Smooth muscle cell (in vitro differentiated cells): Measurements from ENCODE around the gene EHD1. TPM values are rescaled to one million over a fixed set of nuclear protein-coding genes. Genes with fewer than 3 reads are reported as not detected.

Experiments
- DNase-seq: peaks from one replicate; lab custom pipeline; 2025; ENCODE audit not compliant: unreplicated experiment; lab: John Stamatoyannopoulos, UW
- H2AFZ ChIP-seq: fragments of 200-600 bp; sonication (generic); 2 replicates; pipeline ENCODE4 v1.6.0; 2016; ENCODE audit warnings: antibody characterized with exemption, low read depth, mild to moderate bottlenecking
- H3F3A ChIP-seq: fragments of 200-600 bp; sonication (generic); 2 replicates; pipeline ENCODE4 v1.6.0; 2017; ENCODE audit warnings: antibody characterized with exemption, low read depth
- H3K27ac ChIP-seq: fragments of 200-600 bp; sonication (generic); 2 replicates; pipeline ENCODE4 v1.5.1; 2016; ENCODE audit warnings: low read depth, mild to moderate bottlenecking
- H3K27me3 ChIP-seq: fragments of 200-600 bp; sonication (generic); 2 replicates; pipeline ENCODE4 v1.6.1; 2016; ENCODE audit warnings: low read depth, mild to moderate bottlenecking
- H3K36me3 ChIP-seq: fragments of 200-600 bp; sonication (generic); 2 replicates; pipeline ENCODE4 v1.5.1; 2016; ENCODE audit warnings: low read depth
- H3K4me1 ChIP-seq: fragments of 200-600 bp; sonication (generic); 2 replicates; pipeline ENCODE4 v1.5.1; 2016; ENCODE audit warnings: low read depth
- H3K4me2 ChIP-seq: fragments of 200-600 bp; sonication (generic); 2 replicates; pipeline ENCODE4 v1.6.0; 2016; ENCODE audit warnings: mild to moderate bottlenecking
- H3K4me3 ChIP-seq: fragments of 200-600 bp; sonication (generic); 2 replicates; pipeline ENCODE4 v1.5.1; 2016; ENCODE audit warnings: mild to moderate bottlenecking
- H3K79me2 ChIP-seq: fragments of 200-600 bp; sonication (generic); 2 replicates; pipeline ENCODE4 v1.6.0; 2016; ENCODE audit warnings: low read depth, mild to moderate bottlenecking
- H3K9ac ChIP-seq: fragments of 200-600 bp; sonication (generic); 2 replicates; pipeline ENCODE4 v1.6.0; 2016; ENCODE audit warnings: low read depth
- H3K9me3 ChIP-seq: fragments of 200-600 bp; sonication (generic); replicated peaks from 2 replicates; pipeline ENCODE4 v1.5.1; 2016; ENCODE audit warnings: low read depth
- H4K20me1 ChIP-seq: fragments of 200-600 bp; sonication (generic); 2 replicates; pipeline ENCODE4 v1.6.0; 2016; ENCODE audit warnings: low read depth
- WGBS: methylation state at CpG from one replicate; pipeline ENCODE4 v1.1.7; 2016; ENCODE audit warnings: low lambda C conversion rate; 5-methylcytosine and 5-hydroxymethylcytosine counted together
- polyA plus RNA-seq: library from polyadenylated mRNA; unstranded; fragments of >200 nt; fragmentation: Nextera tagmentation; extraction: Ambion mirVana; gene quantifications from 2 replicates; pipeline ENCODE4 v1.2.1, GENCODE V29; 2016
- total RNA-seq: library from RNA; depleted of rRNA; stranded (reverse); fragments of >200 nt; gene quantifications from 2 replicates; pipeline ENCODE4 v1.2.3, GENCODE V29; 2014
- TF ChIP-seq, protein P1 (sequence below): fragments of 200-600 bp; sonication (generic); IDR thresholded peaks from 2 replicates; pipeline ENCODE4 v1.5.1; 2017; ENCODE audit warnings: borderline replicate concordance, mild to moderate bottlenecking, antibody characterized with exemption; ENCODE audit not compliant: insufficient read depth, poor library complexity, severe bottlenecking

EHD1 gene
- total and polyA plus RNA-seq, 2 experiments from 2014 or later: 42.8 to 59.8 TPM

DNA sequence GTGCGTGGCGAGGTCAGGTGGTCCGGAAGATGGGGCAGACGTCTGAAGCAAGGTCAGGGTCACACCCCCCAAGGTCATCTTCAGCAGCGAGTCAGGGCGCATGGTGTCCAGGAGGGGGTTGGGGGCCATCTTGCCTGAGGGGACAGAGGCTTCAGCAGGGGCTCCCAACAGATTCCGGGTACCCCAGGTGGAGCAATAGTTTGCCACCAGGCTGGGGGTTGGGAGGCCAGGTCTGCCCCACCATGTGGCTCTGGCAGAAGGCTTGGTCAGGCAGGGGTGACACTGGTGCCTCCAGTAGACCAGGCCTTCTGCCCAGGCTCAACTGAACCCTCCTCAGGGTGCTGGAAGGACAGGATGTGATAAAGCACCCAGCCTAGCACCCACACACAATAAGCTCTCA lies 32.7 kb upstream of the EHD1 start:
- H3F3A ChIP-seq: no peaks in the 10 kb centered on the region
- no peaks in the 10 kb centered on the region for H3K27me3 ChIP-seq
- no peak overlapping the region for H3K9ac ChIP-seq
- 100% methylated on average over 7 of the region's 7 CpGs for WGBS
- H3K27ac ChIP-seq: no peak overlapping the region
- H3K4me2 ChIP-seq: no peak overlapping the region
- peaks cover 11% of the 10 kb centered on the region for H3K79me2 ChIP-seq
- peaks cover 4% of the 10 kb centered on the region for H3K4me1 ChIP-seq
- no peaks in the 10 kb centered on the region for H4K20me1 ChIP-seq
- H2AFZ ChIP-seq: no peak overlapping the region
- no peak for DNase-seq
- no peak overlapping the region for H3K4me3 ChIP-seq
- H3K36me3 ChIP-seq: no peaks in the 10 kb centered on the region
- no peaks in the 10 kb centered on the region for H3K9me3 ChIP-seq
- TF ChIP-seq, protein P1, sequence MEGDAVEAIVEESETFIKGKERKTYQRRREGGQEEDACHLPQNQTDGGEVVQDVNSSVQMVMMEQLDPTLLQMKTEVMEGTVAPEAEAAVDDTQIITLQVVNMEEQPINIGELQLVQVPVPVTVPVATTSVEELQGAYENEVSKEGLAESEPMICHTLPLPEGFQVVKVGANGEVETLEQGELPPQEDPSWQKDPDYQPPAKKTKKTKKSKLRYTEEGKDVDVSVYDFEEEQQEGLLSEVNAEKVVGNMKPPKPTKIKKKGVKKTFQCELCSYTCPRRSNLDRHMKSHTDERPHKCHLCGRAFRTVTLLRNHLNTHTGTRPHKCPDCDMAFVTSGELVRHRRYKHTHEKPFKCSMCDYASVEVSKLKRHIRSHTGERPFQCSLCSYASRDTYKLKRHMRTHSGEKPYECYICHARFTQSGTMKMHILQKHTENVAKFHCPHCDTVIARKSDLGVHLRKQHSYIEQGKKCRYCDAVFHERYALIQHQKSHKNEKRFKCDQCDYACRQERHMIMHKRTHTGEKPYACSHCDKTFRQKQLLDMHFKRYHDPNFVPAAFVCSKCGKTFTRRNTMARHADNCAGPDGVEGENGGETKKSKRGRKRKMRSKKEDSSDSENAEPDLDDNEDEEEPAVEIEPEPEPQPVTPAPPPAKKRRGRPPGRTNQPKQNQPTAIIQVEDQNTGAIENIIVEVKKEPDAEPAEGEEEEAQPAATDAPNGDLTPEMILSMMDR: no peak

DNA sequence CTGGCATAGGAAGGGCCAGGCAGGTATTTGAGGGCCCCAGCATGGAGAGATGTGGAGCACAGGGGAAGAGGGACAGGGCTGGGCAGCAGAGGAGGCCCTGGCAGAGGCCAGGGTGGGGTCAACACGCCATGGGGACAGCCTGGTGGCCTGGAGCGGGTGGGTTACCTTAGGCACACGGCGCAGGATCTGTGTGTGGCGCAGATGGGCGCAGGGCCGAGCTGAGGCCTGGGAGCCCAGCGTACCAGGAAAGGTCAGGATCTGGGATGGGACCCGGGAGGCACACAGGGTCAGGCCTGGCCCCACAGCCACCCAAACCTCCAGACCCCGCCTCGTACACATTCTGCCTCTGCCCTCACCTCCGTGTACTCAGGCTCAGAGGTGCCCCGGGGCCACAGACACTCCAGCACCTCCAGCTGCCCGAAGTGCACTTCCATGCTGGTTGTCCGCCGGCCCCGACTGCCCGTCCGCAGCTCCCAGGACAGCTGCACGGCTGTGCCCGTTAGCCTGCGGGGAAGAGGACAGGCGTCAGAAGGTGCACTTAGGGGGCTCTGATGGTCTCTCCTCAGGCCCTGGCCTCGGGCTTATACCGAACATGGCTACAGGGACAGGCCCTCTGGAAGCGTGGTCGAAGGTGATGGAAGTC lies 32.2 kb upstream of the EHD1 start:
- no peaks in the 10 kb centered on the region for H3K36me3 ChIP-seq
- H3K4me2 ChIP-seq: no peak overlapping the region
- no peaks in the 10 kb centered on the region for H3F3A ChIP-seq
- H2AFZ ChIP-seq: no peak overlapping the region
- H3K9me3 ChIP-seq: no peaks in the 10 kb centered on the region
- no peak for DNase-seq
- H3K27me3 ChIP-seq: no peaks in the 10 kb centered on the region
- TF ChIP-seq, protein P1: no peak
- no peaks in the 10 kb centered on the region for H4K20me1 ChIP-seq
- H3K79me2 ChIP-seq: peaks cover 5% of the 10 kb centered on the region
- H3K4me1 ChIP-seq: no peaks in the 10 kb centered on the region
- WGBS: 98% methylated on average over 27 of the region's 27 CpGs
- no peak overlapping the region for H3K27ac ChIP-seq
- H3K4me3 ChIP-seq: no peak overlapping the region
- H3K9ac ChIP-seq: no peak overlapping the region

DNA sequence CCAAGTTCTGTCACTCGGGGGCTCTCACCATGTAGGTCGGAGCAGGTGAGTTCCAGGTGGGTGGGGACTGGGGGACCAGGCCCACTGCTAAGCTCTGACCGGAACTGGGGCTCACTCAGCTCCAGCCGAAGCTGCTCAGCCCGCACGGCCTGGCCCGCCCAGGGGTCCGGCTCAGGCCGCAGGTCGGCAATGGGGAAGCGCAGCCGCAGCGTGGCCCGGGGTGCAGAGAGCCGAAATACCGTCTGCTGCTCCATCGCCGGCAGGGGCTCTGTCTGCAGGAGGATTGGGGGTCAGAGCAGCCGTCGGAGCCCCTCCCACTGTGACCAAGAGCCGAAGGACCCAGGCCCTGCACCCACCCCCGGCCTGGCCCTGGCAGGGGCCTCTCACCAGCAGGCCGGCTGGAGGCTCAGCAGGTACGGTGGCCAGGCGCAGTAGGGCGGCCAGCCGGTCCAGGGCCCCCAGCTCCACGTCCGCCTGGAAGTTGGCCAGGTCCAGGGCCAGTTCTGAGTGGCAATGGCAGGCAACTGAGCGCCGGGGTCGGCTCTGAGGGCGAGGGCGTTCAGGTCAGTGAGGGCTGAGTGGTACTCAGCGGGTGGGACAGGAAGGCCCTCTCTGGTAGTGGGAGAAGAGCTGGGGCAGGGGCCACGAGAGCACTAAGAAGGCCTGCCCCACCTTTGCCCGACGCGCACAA lies 31.4 kb upstream of the EHD1 start:
- no peak for DNase-seq
- Histone ChIP-seq H3K36me3 (no peaks in the 10 kb centered on the region), H3K27me3 (no peaks in the 10 kb centered on the region), H2AFZ (no peak overlapping the region), H3K27ac (no peak overlapping the region), H3K4me1 (no peaks in the 10 kb centered on the region), H3K4me2 (no peak overlapping the region), H3F3A (no peaks in the 10 kb centered on the region), H4K20me1 (no peaks in the 10 kb centered on the region), H3K9me3 (no peaks in the 10 kb centered on the region), H3K9ac (no peak overlapping the region), H3K4me3 (no peak overlapping the region), H3K79me2 (no peaks in the 10 kb centered on the region)
- TF ChIP-seq, protein P1: no peak
- WGBS: 95% methylated on average over 39 of the region's 39 CpGs
